Ectodermal cell (in vitro differentiated cells): ENCODE data around the gene RBM12.

Experiments used
- H3K27ac ChIP-seq: 2 replicates; pipeline ENCODE4 v1.7.0; 2013; ENCODE audit warnings: mild to moderate bottlenecking, low read depth, low read length; ENCODE audit not compliant: insufficient read depth, poor library complexity, severe bottlenecking
- H3K27me3 ChIP-seq: 2 replicates; pipeline ENCODE4 v1.7.0; 2013; ENCODE audit warnings: mild to moderate bottlenecking, low read length; ENCODE audit not compliant: insufficient read depth, control insufficient read depth, poor library complexity, severe bottlenecking
- H3K36me3 ChIP-seq: one replicate; pipeline ENCODE4 v1.7.0; 2013; ENCODE audit warnings: low read length; ENCODE audit not compliant: control insufficient read depth, insufficient read depth
- H3K4me1 ChIP-seq: one replicate; pipeline ENCODE4 v1.7.0; 2013; ENCODE audit warnings: low read length; ENCODE audit not compliant: control insufficient read depth, insufficient read depth
- H3K4me3 ChIP-seq: 2 replicates; pipeline ENCODE4 v1.7.0; 2013; ENCODE audit warnings: low read depth, low read length, control low read depth; ENCODE audit not compliant: insufficient read depth
- H3K9me3 ChIP-seq: 2 replicates; pipeline ENCODE4 v1.7.0; 2013; ENCODE audit warnings: mild to moderate bottlenecking, low read length, moderate library complexity; ENCODE audit not compliant: control insufficient read depth
- WGBS, 2 experiments: methylation state at CpG; one replicate each; pipeline ENCODE4 v1.1.7; 2013; ENCODE audit warnings: missing lambda C conversion rate in 2 of 2; 5-methylcytosine and 5-hydroxymethylcytosine counted together

RBM12 gene

GRCh38 chr20:35653893-35654292 lies 10.8 kb downstream of the RBM12 start:
- WGBS, 2 experiments = 93 to 99% methylated on average over 4 of the region's 4 CpGs
- Histone ChIP-seq H3K27ac (no peak overlapping the region), H3K4me3 (no peak overlapping the region), H3K9me3 (no peaks in the 10 kb centered on the region), H3K4me1 (no peaks in the 10 kb centered on the region), H3K36me3 (peaks cover 16% of the 10 kb centered on the region), H3K27me3 (no peaks in the 10 kb centered on the region)

- H3K4me3 ChIP-seq = no peak overlapping the region
- no peak overlapping the region for H3K27ac ChIP-seq
- no peaks in the 10 kb centered on the region for H3K9me3 ChIP-seq
- H3K27me3 ChIP-seq = no peaks in the 10 kb centered on the region
- WGBS, 2 experiments = 93 to 98% methylated on average over 3 of the region's 3 CpGs
- peaks cover 16% of the 10 kb centered on the region for H3K36me3 ChIP-seq
- no peaks in the 10 kb centered on the region for H3K4me1 ChIP-seq
Observed at GRCh38 chr20:35653430-35653734, 11.3 kb downstream of the RBM12 start.

- Histone ChIP-seq H3K27ac (no peak overlapping the region), H3K9me3 (no peaks in the 10 kb centered on the region), H3K27me3 (no peaks in the 10 kb centered on the region), H3K36me3 (peaks cover 16% of the 10 kb centered on the region), H3K4me3 (no peak overlapping the region), H3K4me1 (no peaks in the 10 kb centered on the region)
- WGBS, 2 experiments = 95 to 96% methylated on average over 13 of the region's 13 CpGs
Observed at GRCh38 chr20:35652641-35653429, 11.9 kb downstream of the RBM12 start.

- H3K27ac ChIP-seq = no peak overlapping the region
- H3K27me3 ChIP-seq = no peaks in the 10 kb centered on the region
- no peaks in the 10 kb centered on the region for H3K4me1 ChIP-seq
- no peak overlapping the region for H3K4me3 ChIP-seq
- peaks cover 16% of the 10 kb centered on the region for H3K36me3 ChIP-seq
- no peaks in the 10 kb centered on the region for H3K9me3 ChIP-seq
Observed at GRCh38 chr20:35651958-35652357, 12.7 kb downstream of the RBM12 start.

- 97% methylated on average over 3 of the region's 3 CpGs; no CpG with 5 or more reads in 1 of the 2 experiments for WGBS, 2 experiments
- H3K27me3 ChIP-seq = no peaks in the 10 kb centered on the region
- peaks cover 16% of the 10 kb centered on the region for H3K36me3 ChIP-seq
- no peak overlapping the region for H3K27ac ChIP-seq
- no peak overlapping the region for H3K4me3 ChIP-seq
- no peaks in the 10 kb centered on the region for H3K4me1 ChIP-seq
- H3K9me3 ChIP-seq = no peaks in the 10 kb centered on the region
Observed at GRCh38 chr20:35650632-35651031, 14.1 kb downstream of the RBM12 start.

GRCh38 chr20:35648836-35649235 lies 15.9 kb downstream of the RBM12 start:
- Histone ChIP-seq H3K4me1 (no peaks in the 10 kb centered on the region), H3K36me3 (peaks cover 9% of the 10 kb centered on the region), H3K9me3 (no peaks in the 10 kb centered on the region)

GRCh38 chr20:35644806-35645205 lies 19.9 kb downstream of the RBM12 start:
- H3K27ac ChIP-seq = no peak overlapping the region
- H3K9me3 ChIP-seq = no peaks in the 10 kb centered on the region
- no peaks in the 10 kb centered on the region for H3K4me1 ChIP-seq
- 93 to 94% methylated on average over 2 of the region's 2 CpGs for WGBS, 2 experiments
- no peaks in the 10 kb centered on the region for H3K27me3 ChIP-seq
- H3K36me3 ChIP-seq = no peaks in the 10 kb centered on the region
- no peak overlapping the region for H3K4me3 ChIP-seq

More at GRCh38 chr20:35648836-35649235, 15.9 kb downstream of the RBM12 start:
- H3K27ac ChIP-seq = no peak overlapping the region
- no peaks in the 10 kb centered on the region for H3K27me3 ChIP-seq
- no peak overlapping the region for H3K4me3 ChIP-seq

- Histone ChIP-seq H3K4me3 (no peak overlapping the region), H3K27ac (no peak overlapping the region), H3K36me3 (no peaks in the 10 kb centered on the region), H3K4me1 (no peaks in the 10 kb centered on the region), H3K9me3 (no peaks in the 10 kb centered on the region), H3K27me3 (no peaks in the 10 kb centered on the region)
- WGBS, 2 experiments = 94% methylated on average over 7 of the region's 7 CpGs
Observed at GRCh38 chr20:35643045-35643444, 21.7 kb downstream of the RBM12 start.

- Histone ChIP-seq H3K27me3 (no peaks in the 10 kb centered on the region), H3K4me3 (no peak overlapping the region), H3K9me3 (no peaks in the 10 kb centered on the region), H3K36me3 (no peaks in the 10 kb centered on the region), H3K27ac (no peak overlapping the region), H3K4me1 (no peaks in the 10 kb centered on the region)
- WGBS, 2 experiments = 96% methylated on average over 4 of the region's 4 CpGs
Observed at GRCh38 chr20:35641743-35642142, 23.0 kb downstream of the RBM12 start.

GRCh38 chr20:35640724-35641123 lies 24.0 kb downstream of the RBM12 start:
- Histone ChIP-seq H3K9me3 (no peaks in the 10 kb centered on the region), H3K27ac (no peak overlapping the region), H3K36me3 (no peaks in the 10 kb centered on the region), H3K27me3 (no peaks in the 10 kb centered on the region), H3K4me3 (no peak overlapping the region), H3K4me1 (no peaks in the 10 kb centered on the region)
- 93 to 95% methylated on average over 3 of the region's 3 CpGs for WGBS, 2 experiments

GRCh38 chr20:35638751-35639150 lies 25.9 kb downstream of the RBM12 start:
- Histone ChIP-seq H3K4me3 (no peak overlapping the region), H3K36me3 (no peaks in the 10 kb centered on the region), H3K9me3 (no peaks in the 10 kb centered on the region), H3K27me3 (no peaks in the 10 kb centered on the region), H3K4me1 (no peaks in the 10 kb centered on the region), H3K27ac (no peak overlapping the region)
- WGBS, 2 experiments = 85 to 94% methylated on average over 2 of the region's 2 CpGs
